M059J (cell line): ENCODE data around the gene CLIC1. TPM values are rescaled to one million over a fixed set of nuclear protein-coding genes. Genes with fewer than 3 reads are reported as not detected.

Source experiments
- DNase-seq: peaks from one replicate; pipeline ENCODE4 v3.0.0-alpha.2; 2012; ENCODE audit warnings: low read depth
- total RNA-seq: library from RNA; depleted of rRNA; stranded (reverse); fragments of >200 nt; shearing (Covaris generic); gene quantifications from 2 replicates; pipeline ENCODE4 v1.2.3, GENCODE V29; 2014

The CLIC1 gene
- total RNA-seq, 1 experiment from 2014 or later, result 1,686 TPM

GRCh38 chr6:31768363-31769257 is 32.3 kb upstream of the CLIC1 start:
- no peak for DNase-seq

- no peak for DNase-seq
Observed at GRCh38 chr6:31767096-31767645, 30.8 kb upstream of the CLIC1 start.

DNA sequence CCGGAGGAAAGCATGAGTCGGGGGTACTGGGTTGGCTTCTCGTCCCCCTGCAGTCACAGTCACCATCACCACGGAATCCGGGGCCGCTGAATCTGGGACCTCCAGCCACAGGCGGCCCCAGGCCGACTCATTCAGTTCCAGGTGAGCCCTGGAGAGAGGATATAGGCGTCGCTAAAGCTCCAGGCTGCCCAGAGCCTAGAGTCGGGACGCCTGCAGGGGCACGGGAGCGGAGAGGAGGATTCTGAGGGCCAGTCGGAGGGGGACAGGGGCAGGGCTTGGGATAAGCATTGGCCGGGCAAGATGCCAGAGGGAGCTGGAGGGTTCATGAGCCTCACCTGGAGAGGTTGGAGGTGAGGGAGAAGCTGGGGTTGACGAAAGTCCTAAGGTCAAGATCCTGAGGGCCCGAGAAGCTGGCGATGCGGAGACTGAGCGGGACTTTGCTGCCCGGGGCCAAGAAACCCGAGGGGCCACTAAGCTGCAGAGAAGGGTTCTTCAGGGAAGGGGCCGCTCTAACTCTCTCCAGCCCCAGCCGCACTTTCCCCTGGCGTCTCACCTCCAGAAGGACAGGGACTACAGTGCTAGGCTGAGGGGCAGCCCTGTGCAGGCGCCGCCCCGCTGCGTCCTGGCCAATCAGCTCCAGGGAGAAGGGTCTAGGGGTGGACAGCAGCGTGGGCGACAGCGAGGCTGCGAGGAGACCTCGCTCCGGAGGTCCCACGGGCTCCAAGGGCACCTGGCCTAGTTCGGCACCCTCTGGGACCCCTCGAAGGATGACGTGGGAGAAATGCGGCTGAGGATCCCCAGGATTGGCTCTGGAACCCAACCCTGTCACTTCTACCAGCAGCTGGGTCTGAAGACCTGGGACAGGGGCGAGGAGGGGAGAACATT is 29.8 kb upstream of the CLIC1 start:
- no peak for DNase-seq

DNA sequence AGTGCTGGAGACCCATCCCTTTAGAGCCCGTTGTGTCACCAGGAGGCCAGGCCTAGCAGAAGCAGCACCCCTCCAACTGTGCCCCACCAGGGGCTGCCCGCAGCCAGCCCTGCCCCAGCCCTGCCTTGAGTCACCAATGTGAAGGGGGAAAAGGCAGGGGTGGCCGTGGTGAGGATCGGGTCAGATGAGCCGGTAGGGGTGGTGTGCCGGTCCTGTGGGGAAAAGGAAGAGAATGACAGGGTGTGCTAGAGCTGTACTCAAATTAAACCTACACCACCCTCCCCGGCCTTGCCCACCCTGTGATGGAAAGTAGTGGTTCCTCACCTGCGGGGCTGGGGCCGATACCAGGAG is 29.2 kb upstream of the CLIC1 start:
- DNase-seq, result no peak

DNA sequence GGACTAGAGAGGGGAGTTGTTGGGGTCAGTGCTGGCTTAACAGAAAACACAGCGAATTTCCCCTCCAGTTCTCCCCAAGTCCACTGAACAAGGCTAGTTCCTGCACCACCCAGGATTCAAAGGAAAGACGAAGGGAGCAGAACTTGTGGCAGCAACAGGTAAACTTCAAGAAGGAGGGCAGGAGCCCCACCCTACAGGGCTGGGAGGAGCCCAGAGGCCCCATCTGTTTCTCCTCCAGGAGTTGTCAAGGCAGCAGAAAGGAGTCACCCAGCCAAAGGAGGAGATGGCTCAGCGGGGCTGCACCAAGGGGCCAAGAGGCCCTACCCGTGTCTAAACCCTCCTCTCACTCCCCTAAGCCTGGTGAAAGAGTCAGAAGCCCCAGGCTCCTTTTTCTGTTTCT is 27.9 kb upstream of the CLIC1 start:
- no peak for DNase-seq

DNA sequence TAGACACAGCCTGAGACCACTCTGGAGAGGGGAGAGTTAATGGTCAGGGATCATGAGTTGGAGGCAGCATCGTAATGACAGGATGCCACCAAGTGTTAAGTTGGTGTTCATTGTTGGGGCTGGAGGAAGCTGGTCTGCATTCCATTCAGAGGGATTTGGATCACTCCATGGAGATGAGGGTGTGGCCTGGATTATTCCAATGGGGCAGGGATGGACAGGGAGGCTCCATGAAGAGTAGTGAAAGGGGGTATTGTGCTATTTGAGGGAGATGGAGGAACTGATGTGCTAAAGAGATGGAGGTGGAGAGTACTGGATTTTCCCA is 27.2 kb upstream of the CLIC1 start:
- peak; percentile 71 for DNase-seq

- no peak for DNase-seq
Observed at GRCh38 chr6:31762878-31763618, 26.7 kb upstream of the CLIC1 start.

DNA sequence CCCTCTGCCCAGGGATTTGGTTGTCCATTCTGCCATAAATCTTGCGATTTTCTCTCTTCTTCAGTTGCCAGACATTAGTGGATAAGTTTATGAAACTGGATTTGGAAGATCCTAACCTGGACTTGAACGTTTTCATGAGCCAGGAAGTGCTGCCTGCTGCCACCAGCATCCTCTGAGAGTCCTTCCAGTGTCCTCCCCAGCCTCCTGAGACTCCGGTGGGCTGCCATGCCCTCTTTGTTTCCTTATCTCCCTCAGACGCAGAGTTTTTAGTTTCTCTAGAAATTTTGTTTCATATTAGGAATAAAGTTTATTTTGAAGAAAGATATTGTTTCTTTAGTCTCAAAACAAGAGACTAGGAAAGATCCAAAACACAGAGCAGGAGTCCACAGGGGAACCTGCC is 26.0 kb upstream of the CLIC1 start, which contains the start of gene SAPCD1:
Gene SAPCD1 (plus strand): TSS at position 301 of the 400 bp plus-strand sequence. CDS start 399 bp downstream, outside the sequence.
- no peak for DNase-seq

GRCh38 chr6:31761343-31761742 is 25.0 kb upstream of the CLIC1 start:
- no peak for DNase-seq

GRCh38 chr6:31760790-31761189 is 24.5 kb upstream of the CLIC1 start:
- DNase-seq, result no peak

- no peak for DNase-seq
Observed at GRCh38 chr6:31758281-31758680, 22.0 kb upstream of the CLIC1 start.

GRCh38 chr6:31752739-31753319 is 16.5 kb upstream of the CLIC1 start:
- DNase-seq, result peak; percentile 88

DNA sequence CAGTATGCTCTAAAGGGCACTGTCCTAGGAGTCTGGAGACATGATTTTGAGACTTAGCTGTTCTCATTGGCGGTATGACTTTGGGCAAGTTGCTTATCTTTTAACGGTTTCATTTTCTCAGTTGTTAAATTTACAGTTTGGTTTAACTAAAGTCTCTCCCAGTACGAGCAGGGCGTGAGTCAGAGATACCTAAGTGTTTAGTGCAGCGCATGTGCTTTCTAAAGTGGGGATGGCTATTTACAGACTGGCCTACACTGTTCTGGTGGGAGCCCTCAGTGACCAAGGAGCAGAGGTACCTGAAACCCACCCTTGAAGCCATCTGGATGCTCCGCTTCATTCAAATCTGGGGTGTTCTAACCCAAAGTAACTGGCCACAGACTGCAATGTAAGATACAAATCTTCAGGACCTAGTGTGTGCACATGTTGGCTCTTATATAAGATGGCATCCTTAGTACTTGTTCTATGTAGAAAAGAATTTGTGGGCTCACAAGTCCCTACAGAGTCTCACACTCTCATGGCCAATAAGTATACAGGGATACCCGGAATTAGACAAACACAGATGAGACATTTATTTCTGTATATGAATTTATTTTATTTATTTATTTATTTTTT is 14.2 kb upstream of the CLIC1 start:
- peak; percentile 91 for DNase-seq

- DNase-seq, result no peak
Observed at GRCh38 chr6:31749301-31750036, 13.1 kb upstream of the CLIC1 start.

DNA sequence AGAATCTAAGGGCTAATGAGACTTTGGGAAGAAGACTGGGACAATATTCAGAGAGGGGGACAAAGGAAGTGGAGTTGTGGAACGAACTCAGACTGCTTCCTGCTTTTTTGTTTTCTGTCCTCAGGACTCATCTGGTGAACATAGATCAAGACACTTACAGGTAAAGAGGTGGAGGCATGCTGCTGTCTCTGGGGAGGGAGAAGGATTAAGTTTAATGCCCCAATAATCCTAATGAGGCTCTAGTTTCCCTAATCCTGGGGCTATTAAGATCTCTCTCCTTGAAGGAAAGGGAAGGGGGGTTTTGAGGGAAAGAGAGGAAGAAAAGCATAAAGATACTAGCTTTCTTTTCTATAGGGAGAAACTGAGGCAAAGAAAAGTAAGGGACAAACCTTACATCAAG is 8.1 kb upstream of the CLIC1 start:
- no peak for DNase-seq

DNA sequence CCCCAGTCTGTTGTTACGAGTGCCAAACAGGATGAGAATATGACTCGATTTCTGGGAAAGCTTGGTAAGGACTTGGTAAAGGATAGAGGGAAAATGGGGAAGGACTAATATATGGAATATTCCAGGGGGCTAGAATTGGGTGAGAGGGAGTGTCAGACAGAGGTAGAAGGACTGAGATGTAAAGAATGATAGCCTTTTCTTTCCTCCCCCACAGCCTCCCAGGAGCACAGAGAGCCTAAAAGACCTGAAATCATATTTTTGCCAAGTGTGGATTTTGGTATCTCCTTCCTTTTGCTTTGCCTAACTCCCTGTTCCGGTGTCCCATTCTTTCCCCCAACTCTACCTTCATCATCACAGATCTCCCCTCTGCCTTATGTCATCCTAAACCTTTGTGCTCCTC is 6.6 kb upstream of the CLIC1 start:
- DNase-seq, result no peak

DNA sequence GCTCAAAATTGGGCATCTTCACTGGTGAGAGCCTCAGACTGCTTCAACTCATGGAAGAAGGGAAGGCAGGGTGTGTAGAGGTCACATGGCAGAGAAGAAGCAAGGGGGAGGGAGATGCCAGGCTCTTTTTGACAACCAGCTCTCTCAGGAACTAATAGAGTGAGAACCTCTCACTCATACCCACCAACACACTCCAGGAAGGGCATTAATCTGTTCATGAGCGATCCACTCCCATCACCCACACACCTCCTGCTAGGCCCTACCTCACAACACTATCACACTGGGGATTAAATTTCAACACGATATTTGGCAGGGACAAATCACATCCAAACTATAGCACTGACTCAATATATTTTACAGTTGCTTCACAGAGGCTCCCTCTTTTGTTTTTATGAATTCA is 5.5 kb upstream of the CLIC1 start:
- DNase-seq, result no peak

GRCh38 chr6:31740397-31741223 is 4.3 kb upstream of the CLIC1 start:
- no peak for DNase-seq

GRCh38 chr6:31739639-31740396 is 3.5 kb upstream of the CLIC1 start, which contains the start of gene MSH5:
TSS of gene MSH5 (plus strand) at chr6:31740005. CDS start at chr6:31740467, 462 bp downstream.
- peak; percentile 100 for DNase-seq
